ENCODE results near the gene C6orf15.
"Not testable (repeated sequence)": the region's sequence is repeated elsewhere in the genome, so short reads cannot be mapped to it uniquely, and the experiment has no call there.

The C6orf15 gene

DNA sequence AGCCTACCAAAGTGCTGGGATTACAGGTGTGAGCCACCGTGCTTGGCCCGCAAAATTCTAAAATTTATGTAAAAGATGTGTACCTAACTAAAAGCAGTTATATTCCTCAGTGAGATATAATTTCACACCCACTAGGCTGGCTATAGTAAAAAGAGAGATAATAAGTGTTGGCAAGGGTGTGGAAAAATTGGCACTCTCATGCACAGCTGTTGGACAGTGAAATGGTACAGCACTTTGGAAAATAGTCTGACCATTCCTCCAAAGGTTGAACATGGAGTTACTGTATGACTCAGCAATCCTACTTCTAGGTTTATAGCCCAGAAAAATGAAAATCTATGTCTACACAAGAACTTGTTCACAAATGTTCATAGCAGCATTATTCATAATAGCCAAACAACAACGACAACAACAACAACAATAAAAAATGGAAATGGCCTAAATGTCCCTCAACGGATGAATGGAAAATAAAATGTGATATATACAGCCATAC, 13.9 kb downstream of the C6orf15 start:
- DNase-seq: no peak

DNA sequence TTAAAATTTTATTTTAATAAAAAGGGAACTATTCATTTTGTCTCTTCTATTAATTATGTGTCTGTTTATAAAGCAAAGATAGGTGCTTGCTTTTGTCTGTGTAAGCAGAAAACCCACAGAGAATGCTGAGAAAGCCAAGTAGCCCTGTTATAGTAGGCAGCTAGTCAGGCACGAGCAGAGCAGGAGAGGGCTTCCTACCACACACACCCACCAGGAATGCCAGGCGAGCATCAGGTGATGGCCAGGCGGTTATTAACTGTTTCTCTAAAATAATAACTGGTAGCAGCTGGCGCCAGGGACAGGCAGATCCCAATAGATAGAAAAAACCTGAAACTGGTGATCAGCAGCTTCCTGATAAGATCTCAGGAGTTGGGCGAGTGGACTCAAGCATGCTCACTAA, 15.7 kb downstream of the C6orf15 start:
- DNase-seq: no peak

DNA sequence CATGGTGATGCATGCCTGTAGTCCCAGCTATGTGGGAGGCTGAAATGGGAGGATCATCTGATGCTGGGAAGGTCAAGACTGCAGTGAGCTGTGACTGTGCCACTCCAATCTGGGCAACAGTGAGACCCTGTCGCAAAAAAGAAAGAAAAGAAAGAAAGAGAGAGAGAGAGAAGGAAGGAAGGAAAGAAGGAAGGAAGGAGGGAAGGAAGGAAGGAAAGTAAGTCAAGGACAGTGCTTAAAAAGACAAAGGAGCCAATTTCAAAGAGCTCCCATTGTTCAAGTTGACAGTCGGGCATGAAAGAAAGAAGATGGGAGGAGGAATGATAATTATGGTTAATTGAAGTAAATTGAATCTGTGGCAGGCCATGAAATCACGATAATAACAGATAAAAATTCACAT, 16.2 kb downstream of the C6orf15 start:
- no peak for DNase-seq

DNA sequence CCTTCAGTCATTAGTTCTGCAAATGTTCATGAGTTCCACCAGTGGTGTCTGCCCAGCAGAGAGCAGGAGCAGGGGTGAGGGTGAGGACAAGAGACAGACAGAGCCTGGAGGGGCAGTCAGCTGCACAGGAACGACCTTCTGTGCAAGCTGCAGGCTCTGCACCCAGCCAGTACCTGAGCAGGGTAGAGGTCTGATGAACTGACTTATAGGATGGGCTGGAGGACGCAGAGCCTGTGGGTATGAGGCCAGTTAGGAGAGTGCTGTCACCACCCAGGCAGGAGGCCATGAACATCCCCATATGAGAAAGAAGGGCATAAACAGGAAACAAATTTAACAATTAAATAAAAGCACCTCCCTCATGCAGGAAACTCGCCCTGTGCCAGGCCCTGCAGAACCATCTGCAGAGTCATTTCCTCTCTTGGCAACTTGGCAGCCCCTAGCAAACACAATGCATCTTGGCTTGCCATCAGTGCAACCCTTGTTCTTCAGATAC, 17.9 kb downstream of the C6orf15 start:
- DNase-seq: no peak

DNA sequence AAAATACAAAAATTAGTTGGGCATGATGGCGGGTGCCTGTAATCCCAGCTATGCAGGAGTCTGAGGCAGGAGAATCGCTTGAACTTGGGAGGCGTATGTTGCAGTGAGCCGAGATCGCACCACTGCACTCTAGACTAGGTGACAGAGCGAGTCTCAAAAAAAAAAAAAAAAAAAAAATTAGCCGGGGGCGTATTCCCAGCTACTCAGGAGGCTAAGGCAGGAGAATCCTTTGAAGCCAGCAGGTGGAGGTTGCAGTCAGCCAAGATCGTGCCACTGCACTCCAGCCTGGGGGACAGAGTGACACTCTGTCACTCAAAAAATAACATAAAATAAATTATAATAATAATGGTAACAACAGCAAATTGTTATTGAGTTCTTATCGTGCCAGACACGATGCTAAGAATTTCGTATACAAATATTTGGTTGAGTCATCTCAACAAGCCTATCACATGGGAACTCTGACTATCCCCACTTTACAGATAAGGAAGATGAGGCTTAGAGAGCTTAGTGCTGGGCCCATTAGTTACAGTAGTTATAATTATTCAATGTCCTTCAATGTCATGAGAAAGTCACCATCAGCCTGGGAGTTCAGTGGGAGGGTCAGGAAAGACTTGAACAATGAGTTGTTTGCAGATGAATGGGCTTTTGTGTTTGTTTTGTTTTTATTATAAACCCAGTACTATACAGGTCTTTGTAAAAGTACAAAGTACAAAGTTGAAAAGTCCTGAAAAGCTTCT, 19.4 kb downstream of the C6orf15 start:
- no peak for DNase-seq

DNA sequence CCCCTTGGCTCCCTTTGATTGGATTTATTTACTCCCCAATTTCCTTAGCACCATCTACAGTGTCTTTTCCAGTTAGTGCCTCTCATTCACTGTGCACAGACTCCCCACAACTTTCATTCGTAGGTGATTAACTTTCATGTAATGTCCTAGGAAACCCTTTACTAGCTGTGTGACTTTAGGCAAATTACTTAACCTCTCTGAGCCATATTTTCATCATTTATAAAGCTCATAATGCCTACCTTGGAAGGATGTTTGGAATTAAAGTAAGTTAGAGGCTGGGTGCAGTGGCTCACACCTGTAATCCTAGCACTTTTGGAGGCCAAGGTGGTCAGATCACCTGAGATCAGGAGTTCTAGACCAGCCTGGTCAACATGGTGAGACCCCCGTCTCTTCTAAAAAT, 20.1 kb downstream of the C6orf15 start:
- no peak for DNase-seq

DNA sequence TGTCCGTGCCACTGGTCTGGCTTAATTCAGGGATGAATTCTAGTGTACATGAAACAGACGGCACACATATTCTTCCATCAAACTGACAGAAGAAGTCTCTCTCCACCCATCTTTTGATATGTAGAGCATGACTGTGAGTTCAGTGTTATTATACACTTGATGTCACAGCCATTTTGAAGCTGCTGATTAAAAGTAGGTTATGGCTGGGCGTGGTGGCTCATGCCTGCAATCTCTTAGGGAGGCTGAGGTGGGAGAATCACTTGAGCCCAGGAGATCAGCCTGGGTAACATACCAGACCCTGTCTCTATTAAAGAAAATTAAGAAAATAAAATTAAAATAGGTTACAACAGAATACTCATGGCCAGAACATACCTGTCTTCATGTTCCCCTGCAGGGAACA, 20.7 kb downstream of the C6orf15 start:
- no peak for DNase-seq

DNA sequence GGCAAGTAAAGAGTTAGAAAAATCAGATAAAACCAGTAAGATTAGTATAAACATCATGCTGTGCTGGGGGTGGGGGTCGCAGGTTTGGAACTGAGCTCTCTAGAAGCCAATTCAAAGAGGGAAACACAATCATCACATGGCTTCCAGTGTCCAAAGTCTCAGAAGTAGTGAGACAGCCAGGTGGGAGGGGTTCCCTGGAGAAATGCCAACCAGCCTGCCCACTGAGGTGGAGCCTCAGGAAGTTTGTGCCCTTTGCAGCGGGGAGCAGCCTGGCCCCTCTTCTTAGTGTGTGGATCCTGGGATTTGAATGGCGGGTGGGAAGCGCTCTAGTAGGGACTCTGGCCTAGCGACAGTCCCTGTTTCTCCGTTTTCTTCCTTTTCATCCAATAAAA, 21.4 kb downstream of the C6orf15 start:
- DNase-seq: no peak

DNA sequence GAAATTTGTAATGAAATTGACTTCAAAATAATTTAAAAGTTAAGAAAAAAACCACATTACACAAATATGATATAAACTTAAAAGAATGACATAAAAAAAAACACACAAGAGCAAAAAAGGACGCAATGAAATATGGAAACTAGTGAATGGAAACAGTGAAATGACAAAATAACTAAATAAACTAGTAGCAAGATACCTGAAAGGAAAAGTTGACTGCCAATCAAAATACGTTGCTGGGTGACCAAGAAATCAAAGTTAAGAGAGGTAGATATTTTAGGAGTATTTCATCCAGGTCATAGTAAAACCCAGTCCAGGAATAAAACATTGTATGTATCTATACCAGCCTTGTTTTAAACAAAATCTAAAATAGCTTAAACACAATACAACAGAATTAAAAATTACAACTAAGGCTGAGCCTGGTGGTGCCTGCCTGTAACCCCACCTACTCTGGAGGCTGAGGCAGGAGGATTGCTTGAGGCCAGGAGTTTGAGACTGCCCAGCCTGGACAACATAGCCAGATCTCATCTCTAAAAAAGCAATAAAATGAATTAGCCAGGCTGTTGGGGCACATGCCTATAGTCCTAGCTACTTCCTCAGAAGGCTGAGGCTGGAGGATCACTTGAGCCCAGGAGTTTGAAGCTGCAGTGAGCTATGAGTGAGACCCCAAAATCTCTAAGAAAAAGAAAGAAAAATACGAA, 22.0 kb downstream of the C6orf15 start:
- no peak for DNase-seq

DNA sequence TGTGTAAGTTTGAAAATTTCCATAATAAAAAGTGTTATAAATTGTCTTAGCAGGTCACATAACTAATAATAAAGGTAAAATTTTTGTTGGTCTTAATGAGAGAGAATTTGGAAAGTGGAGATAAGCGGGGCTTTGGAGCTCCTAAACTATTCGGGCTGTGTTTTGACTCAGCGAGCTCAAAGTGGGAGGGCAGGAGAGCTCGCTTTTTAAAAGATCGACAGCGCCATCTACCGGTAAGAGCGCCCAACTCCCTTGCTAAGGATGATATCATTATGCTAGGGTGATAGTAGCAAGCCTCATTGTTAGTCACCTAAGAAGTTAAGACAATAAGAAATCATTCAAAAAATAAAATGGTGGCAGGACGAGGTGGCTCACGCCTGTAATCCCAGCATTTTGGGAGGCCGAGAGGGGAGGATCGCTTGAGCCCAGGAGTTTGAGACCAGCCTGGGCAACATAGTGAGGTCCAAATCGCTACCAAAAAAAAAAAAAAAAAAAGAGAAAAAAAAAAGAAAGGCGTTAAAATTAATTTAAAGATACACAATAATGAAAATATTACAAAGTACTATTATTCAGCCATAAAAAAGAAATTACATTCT, 24.8 kb downstream of the C6orf15 start:
- peak; percentile 62 for DNase-seq

DNA sequence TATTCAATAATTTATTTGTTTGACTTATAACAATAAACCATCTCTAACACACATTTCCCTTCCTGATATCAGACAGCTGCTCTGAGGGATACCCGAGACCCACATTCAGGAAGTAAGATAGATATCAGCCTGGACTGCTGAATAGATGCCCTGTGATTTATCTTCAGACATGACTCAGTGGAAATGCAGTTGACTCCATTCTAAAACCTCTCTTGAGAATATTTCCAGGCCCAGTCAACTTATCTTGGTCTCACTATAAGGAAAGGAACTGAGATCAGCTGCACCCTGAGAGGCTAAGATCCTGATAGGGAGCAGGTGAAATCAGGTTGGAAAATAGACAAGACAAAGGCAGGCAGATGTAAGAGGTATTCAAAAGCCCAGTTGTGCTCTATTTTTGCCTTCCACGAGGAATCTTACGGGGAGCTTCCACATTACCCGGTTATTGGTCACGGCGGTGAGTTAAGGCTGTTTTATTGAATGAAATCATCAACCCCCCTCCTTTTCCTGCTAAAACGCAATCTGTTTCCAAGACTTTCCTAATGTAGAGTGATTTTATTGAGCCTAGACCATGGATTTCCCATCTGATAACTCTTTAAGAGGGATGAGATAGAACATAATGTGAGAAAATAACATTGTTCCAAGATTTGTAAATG, 25.5 kb downstream of the C6orf15 start:
- no peak for DNase-seq

DNA sequence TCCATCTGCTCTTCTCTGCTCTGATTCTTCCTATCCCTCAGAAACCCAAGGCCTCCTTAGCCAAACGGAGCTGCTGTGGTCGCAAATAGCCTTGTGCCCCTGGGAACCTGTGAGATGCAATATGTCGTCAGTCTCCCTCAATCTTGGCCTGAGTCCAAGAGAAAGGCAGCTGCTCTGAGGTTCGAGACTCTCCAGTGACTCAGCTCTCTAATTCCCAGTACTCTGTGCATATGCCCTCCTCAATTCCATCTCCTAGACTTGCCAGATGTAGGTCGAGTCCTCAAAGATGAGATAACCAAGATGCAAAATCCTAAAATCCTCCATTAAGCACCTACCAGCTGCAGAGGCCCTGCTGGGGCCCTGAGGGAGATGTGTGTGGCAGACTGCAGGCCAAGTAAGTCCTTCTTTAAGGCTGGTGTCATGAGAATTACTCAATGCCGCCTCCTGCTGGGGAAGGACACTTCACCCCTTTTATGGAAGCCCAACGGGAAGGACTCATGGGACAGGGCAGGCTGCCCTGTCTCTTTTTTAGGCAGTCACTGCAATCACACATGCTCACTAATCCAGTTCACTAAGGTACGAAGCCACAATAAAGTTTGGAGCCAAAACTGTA, 28.5 kb downstream of the C6orf15 start:
- no peak for DNase-seq

DNA sequence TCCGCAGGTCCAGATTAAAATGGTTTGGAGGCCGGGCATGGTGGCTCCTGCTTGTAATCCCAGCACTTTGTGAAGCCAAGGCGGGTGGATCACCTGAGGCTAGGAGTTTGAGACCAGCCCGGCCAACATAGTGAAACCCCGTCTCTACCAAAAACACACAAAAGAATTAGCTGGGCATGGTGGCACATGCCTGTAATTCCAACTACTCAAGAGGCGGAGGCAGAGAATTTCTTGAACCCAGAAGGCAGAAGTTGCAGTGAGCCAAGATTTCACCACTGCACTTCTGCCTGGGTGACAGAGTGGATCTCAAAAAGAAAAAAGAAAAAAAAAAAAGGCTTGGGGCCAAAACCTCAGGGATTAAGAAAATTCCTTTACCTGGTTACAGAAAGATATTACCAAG, 30.5 kb downstream of the C6orf15 start:
- DNase-seq: no peak

DNA sequence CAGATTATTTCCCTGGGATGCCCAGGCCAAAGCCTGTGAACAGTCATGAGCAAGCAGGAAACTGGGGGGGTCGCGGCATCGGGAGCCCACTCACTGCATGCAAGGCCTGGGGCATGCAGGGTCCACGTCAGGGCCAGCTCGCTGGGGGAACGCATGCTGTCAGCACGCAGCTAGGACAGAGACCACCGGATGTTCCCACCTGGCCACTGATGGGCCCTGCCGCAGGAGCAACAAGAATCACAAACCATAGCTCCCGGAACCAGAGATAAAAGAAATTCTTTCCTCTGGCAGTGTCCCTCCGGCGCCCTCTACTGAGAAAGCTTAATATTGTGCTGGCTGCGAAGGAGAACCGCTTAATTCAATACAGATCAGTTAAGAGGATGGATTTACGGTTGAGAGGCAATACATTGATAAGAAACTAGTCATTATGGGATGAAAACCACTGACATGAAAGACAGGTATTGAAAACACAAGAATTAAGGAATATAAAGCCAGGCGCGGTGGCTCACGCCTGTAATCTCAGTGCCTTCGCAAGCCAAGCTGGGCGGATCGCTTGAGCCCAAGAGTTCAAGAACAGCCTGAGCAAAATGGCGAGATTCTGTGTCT, 32.6 kb downstream of the C6orf15 start:
- peak; percentile 52 for DNase-seq

DNA sequence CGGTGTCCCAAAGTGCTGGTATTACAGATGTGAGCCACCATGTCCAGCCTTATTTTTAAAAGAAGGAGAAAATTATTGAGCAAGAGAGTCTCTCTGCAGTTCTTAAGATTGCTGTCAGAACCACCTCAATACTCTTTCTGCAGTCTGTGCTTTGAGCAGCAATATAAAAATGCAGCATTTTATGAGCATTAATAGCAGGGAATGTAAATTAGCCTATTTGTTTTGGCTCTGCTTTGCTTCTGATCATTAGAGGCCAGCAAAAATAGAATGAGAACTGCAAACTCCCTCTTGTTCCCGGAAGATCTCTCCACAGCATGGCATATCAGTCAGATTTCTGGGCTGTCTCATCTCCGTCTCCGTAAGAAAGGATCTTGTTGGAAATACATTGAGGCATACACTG, 35.8 kb downstream of the C6orf15 start:
- DNase-seq: no peak

DNA sequence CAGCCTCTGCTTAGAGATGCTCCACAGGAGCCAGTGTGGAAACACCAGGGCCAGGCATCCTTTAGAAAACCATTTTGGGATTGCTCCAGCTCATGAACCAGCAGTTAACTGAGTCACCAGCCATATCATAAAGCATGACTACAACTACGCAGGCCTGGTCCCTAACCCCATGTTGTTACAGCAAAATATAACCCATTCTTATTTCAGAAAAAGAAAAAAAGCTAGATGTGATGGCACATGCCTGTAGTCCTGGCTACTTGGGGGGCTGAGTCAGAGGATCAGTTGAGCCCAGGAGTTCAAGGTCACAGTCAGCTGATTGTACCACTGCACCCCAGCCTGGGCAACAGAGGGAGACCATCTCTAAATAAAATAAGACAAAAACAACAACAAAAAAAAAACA, 36.8 kb downstream of the C6orf15 start:
- DNase-seq: no peak

DNA sequence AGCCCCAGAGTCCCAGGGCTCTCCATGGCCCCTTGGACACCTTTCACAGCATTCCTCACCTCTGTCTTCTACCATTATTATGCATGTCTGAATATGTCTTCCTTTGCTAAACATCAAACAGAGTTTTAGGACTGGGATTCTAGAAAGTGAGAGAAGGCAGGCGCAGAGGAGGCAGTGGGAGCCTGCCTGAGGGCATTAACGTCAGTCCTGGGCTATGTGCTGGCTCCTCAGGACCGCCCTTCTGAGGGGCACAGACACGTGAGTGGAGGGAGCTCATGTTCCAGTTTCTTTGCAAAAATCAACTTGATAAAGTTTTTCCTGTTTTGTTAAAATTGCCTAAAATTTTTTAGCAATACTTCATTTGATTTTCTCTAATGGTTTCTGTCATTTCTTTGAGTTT, 38.0 kb downstream of the C6orf15 start:
- no peak for DNase-seq

DNA sequence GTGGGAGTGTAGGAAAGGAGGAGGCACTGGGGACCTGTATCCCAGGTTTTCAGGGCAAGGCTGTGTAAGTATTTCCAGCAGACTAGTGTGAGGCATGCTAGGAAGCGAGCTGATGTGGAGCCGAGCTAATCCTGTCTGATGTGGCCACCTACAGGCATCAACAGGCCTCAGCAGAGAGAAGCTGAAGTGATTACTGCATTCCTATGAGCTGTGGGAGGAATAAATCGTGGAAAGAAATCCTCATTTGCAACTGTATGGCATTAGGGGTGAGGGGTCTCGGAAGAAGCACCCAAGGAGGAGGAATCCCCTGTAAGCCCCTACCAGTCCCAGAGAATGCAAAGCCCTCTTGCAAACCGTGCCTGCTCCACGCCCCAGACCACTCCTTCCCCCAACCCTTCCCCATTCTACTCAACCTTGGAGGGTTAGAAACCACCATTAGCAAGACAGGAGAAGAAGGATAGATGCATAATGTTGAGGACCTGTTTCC, 41.6 kb downstream of the C6orf15 start:
- peak; percentile 12 for DNase-seq

DNA sequence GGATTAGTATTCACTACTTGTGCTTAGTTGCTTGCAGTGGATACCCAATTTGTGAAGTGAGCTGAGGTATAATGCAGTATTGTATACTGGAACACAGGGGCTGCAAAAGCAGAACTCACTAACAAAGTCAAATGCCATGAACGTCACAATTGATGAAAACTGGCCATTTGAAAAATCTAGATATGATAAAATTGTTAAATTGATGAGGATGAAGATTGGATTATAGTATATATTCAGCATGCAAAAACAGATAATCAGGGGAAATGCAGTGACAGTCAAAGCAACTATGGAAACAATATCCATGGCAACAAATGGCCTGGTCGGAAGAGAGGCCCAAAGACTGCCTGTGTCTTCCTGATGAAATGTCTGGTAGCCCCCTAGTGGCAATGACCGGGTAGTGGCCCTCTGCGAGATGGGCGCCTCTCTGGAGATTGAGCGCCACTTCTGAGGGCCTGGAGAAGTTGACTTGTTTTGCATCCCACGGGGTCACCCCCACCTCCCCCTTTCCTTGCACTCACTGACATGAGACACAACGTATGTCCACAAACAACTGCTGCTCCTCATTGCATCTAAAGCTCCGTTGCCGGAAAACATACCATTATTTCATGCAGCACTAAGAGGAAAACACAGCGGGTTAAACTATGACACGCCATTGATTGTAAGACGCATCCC, 43.6 kb downstream of the C6orf15 start:
- peak; percentile 59 for DNase-seq

DNA sequence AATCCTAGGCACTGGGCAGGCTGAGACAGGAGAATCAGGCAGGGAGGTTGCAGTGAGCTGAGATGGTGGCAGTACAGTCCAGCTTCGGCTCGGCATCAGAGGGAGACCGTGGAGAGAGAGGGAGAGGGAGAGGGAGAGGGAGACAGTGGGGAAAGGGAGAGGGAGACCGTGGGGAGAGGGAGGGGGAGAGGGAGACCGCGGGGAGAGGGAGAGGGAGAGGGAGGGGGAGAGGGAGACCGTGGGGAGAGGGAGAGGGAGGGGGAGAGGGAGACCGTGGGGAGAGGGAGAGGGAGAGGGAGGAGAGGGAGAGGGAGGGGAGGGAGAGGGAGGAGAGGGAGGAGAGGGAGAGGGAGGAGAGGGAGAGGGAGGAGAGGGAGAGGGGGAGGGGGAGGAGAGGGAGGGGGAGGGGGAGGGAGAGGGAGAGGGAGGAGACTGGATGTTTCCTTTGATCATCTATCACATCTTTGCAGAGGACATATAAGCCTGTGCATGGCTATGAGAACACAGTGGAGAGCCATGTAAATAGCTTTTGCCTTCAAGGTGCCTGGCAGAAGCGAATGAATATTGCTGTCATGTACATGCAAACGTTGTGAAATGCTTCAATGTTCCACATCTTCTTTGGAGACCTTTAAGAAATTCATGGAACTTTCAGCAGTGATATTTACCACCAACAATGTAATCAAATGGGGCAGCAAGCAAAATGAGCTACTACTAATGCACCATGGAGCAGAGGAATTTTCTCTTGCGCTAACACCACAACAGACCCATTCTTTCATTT, 44.3 kb downstream of the C6orf15 start:
- not testable (repeated sequence) for DNase-seq

DNA sequence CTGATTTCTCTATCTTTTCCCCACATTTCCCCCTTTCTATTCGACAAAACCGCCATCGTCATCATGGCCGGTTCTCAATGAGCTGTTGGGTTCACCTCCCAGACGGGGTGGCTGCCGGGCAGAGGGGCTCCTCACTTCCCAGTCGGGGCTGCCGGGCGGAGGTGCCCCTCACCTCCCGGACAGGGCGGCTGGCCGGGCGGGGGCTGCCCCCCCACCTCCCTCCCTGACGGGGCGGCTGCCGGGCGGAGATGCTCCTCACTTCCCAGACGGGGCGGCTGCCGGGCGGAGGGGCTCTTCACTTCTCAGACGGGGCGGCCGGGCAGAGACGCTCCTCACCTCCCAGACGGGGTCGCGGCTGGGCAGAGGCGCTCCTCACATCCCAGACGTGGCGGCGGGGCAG, 45.3 kb downstream of the C6orf15 start:
- not testable (repeated sequence) for DNase-seq
